ENCODE measurements around the gene PLAA. TPM values are rescaled to one million over a fixed set of nuclear protein-coding genes. Genes with fewer than 3 reads are reported as not detected.

Gene PLAA
- total RNA-seq, 1 donor from 2014 or later, result 23.1 TPM

DNA sequence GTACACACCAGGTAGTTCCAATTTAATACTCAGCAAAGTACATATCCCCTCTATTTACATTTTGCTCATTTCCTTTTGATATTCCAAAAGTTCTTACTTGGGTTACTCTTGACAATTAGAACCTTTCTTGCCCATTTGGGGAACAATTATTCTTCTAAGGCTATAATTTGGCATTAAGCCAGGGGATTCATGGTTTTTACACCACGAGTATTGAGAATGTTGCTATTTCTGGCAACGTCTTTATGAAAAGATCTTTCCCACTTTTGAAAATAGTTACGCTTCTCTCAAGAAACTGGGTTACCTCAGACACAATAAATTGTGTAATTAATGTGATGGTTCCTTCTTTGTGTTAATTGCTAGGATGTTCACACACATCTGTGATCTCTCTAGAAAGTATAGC is 43.0 kb downstream of the PLAA start:
- H3K27me3 ChIP-seq (ENCODE audit: low read depth), result no peaks in the 10 kb centered on the region
- ATAC-seq, result no peak
- H3K4me1 ChIP-seq, result no peaks in the 10 kb centered on the region
- no peak overlapping the region for H3K4me3 ChIP-seq
- peaks cover 49% of the 10 kb centered on the region for H3K36me3 ChIP-seq
- no peak overlapping the region for H3K27ac ChIP-seq
- TF ChIP-seq CTCF (IDR thresholded peaks at IDR 0.05), result no peak
- DNase-seq, result no peak
- intact Hi-C loops (cut with DNase I), result no loop called here
- no peaks in the 10 kb centered on the region for H3K9me3 ChIP-seq

- H3K36me3 ChIP-seq, result no peaks in the 10 kb centered on the region
- H3K4me1 ChIP-seq, result peaks cover 19% of the 10 kb centered on the region
- peak overlapping the region; percentile 99 for H3K27ac ChIP-seq
- no peaks in the 10 kb centered on the region for H3K9me3 ChIP-seq
- peak overlapping the region; percentile 92 for H3K4me3 ChIP-seq
- intact Hi-C loops (cut with DNase I), result no loop called here
- no peaks in the 10 kb centered on the region for H3K27me3 ChIP-seq (ENCODE audit: low read depth)
- ATAC-seq, result no peak
- no peak for TF ChIP-seq CTCF (IDR thresholded peaks at IDR 0.05)
- no peak for DNase-seq
These were observed 53.9 kb downstream of the PLAA start for GRCh38 chr9:26893030-26893676.

DNA sequence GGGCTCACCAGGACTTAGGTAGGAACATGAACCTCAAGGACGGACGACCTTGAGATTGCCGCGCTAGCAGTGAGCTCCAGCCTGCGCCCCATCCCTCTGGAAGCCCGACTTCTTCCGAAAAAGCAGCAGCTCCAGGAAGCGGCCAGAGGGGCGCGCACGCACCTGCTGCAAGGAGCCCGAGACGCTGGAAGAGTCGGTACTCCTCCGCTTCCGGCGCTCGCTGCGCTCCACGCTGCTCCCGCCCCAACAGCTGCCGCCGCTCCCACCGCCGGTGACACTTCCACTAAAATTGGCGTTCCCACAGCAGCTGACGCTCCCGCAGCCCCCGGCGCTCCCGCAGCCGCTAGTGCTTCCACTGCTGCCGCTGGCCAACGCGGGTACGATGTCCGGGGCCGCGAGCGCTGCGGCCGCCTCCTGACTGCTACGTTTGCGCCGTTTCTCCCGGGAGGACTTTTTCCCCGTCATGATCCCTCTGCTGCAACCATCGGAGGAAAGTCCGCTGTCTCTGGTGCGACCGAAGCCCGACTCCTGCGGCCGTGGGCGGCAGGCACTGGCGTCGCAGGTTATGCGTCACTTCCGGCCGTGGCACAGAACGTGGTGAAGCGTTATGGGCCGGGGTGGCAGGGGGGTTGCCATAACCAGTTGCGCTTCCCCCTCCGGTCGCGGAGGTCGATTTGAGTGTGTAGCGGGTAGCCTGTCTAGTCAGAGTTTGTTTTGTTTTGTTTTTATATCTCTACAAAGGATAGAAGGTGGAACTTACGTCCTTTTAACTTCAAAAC is 54.6 kb downstream of the PLAA start, which contains the start of gene CAAP1:
TSS of gene CAAP1 (minus strand) at position 552 of the 779 bp plus-strand sequence. CDS start at position 465, 87 bp downstream.
- Histone ChIP-seq H3K4me1 (peaks cover 19% of the 10 kb centered on the region), H3K9me3 (no peaks in the 10 kb centered on the region), H3K27ac (peak within 1 kb of the TSS; percentile 99), H3K4me3 (peak within 1 kb of the TSS; percentile 92), H3K27me3 (ENCODE audit: low read depth) (no peaks in the 10 kb centered on the region), H3K36me3 (no peaks in the 10 kb centered on the region)
- ATAC-seq, result peak; percentile 99 to 100
- intact Hi-C loops (cut with DNase I), result no loop called here
- peak; percentile 98 for DNase-seq
- peak; percentile 35 for TF ChIP-seq CTCF (IDR thresholded peaks at IDR 0.05)

DNA sequence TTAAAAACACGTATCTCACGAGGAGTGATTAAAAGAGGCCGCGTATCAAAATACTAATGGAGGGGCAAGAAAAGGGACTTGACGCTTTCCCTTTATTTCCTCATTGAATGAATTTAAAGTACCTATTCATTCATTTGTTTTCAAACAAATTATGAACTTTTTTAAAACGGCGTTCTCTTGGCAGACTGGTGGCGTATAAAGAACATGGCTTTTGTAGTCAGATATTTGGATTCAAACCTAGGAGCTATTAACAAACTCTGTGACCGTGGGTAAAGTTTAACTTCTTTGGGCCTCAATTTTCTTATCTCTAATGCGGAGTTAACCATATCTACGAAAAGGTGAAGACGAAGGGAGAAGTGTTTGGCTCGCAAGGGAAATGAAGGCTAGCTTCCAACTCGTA is 55.3 kb downstream of the PLAA start:
- no peak for TF ChIP-seq CTCF (IDR thresholded peaks at IDR 0.05)
- peak overlapping the region; percentile 92 for H3K4me3 ChIP-seq
- ATAC-seq (no peak), DNase-seq (no peak)
- no peaks in the 10 kb centered on the region for H3K27me3 ChIP-seq (ENCODE audit: low read depth)
- peak overlapping the region; percentile 99 for H3K27ac ChIP-seq
- H3K4me1 ChIP-seq, result peaks cover 19% of the 10 kb centered on the region
- no peaks in the 10 kb centered on the region for H3K9me3 ChIP-seq
- intact Hi-C loops (cut with DNase I), result no loop called here
- H3K36me3 ChIP-seq, result peaks cover 4% of the 10 kb centered on the region

GRCh38 chr9:26888271-26888670 is 58.8 kb downstream of the PLAA start:
- no peaks in the 10 kb centered on the region for H3K9me3 ChIP-seq
- no peak for TF ChIP-seq CTCF (IDR thresholded peaks at IDR 0.05)
- H3K27me3 ChIP-seq (ENCODE audit: low read depth), result no peaks in the 10 kb centered on the region
- intact Hi-C loops (cut with DNase I), result no loop called here
- no peak overlapping the region for H3K4me3 ChIP-seq
- ATAC-seq (no peak), DNase-seq (no peak)
- H3K4me1 ChIP-seq, result peaks cover 19% of the 10 kb centered on the region
- H3K36me3 ChIP-seq, result peaks cover 24% of the 10 kb centered on the region
- H3K27ac ChIP-seq, result no peak overlapping the region

Data from lower lobe of right lung (tissue), 2 donors.